ENCODE data around the gene AP3S1. TPM values are rescaled to one million over a fixed set of nuclear protein-coding genes. Genes with fewer than 3 reads are reported as not detected.
A peak's percentile ranks its signal among the peaks of the same experiment; 100 is the strongest.

The AP3S1 gene
- total RNA-seq, 2 experiments from 2014 or later, result 82.6 to 83.3 TPM

GRCh38 chr5:115944501-115944900 is 102.8 kb downstream of the AP3S1 start:
- no peaks in the 10 kb centered on the region for H3K27me3 Mint-ChIP-seq
- no peak for DNase-seq
- peaks cover 4% of the 10 kb centered on the region for H3K9me3 Mint-ChIP-seq
- no peak overlapping the region for H3K4me3 Mint-ChIP-seq
- POLR2A ChIA-PET, result no interaction called here
- H3K36me3 Mint-ChIP-seq, result no peaks in the 10 kb centered on the region
- no peak for ATAC-seq (ENCODE audit: low read depth)
- no peaks in the 10 kb centered on the region for H3K4me1 Mint-ChIP-seq
- H3K27ac Mint-ChIP-seq, result no peak overlapping the region

- no peak for DNase-seq
- no peaks in the 10 kb centered on the region for H3K4me1 Mint-ChIP-seq
- no peak overlapping the region for H3K4me3 Mint-ChIP-seq
- H3K27me3 Mint-ChIP-seq, result peaks cover 2% of the 10 kb centered on the region
- peaks cover 4% of the 10 kb centered on the region for H3K9me3 Mint-ChIP-seq
- no peak for ATAC-seq (ENCODE audit: low read depth)
- no peak overlapping the region for H3K27ac Mint-ChIP-seq
- POLR2A ChIA-PET, result no interaction called here
- H3K36me3 Mint-ChIP-seq, result no peaks in the 10 kb centered on the region
These were observed 104.9 kb downstream of the AP3S1 start for GRCh38 chr5:115946655-115947054.

- POLR2A ChIA-PET, result no interaction called here
These were observed 105.5 kb downstream of the AP3S1 start for GRCh38 chr5:115947260-115947659.

GRCh38 chr5:115948091-115948534 is 106.4 kb downstream of the AP3S1 start:
- H3K27ac Mint-ChIP-seq, result no peak overlapping the region
- H3K4me3 Mint-ChIP-seq, result no peak overlapping the region
- peaks cover 2% of the 10 kb centered on the region for H3K9me3 Mint-ChIP-seq
- peaks cover 6% of the 10 kb centered on the region for H3K27me3 Mint-ChIP-seq
- no peaks in the 10 kb centered on the region for H3K4me1 Mint-ChIP-seq
- ATAC-seq (ENCODE audit: low read depth), result no peak
- POLR2A ChIA-PET, result no interaction called here
- no peak for DNase-seq
- no peaks in the 10 kb centered on the region for H3K36me3 Mint-ChIP-seq

More at GRCh38 chr5:115947260-115947659, 105.5 kb downstream of the AP3S1 start:
- no peak overlapping the region for H3K27ac Mint-ChIP-seq
- peaks cover 6% of the 10 kb centered on the region for H3K27me3 Mint-ChIP-seq
- no peaks in the 10 kb centered on the region for H3K4me1 Mint-ChIP-seq
- peaks cover 3% of the 10 kb centered on the region for H3K9me3 Mint-ChIP-seq
- no peaks in the 10 kb centered on the region for H3K36me3 Mint-ChIP-seq
- ATAC-seq (ENCODE audit: low read depth), result no peak
- H3K4me3 Mint-ChIP-seq, result no peak overlapping the region
- DNase-seq, result no peak

- ATAC-seq (ENCODE audit: low read depth), result no peak
- no peaks in the 10 kb centered on the region for H3K4me1 Mint-ChIP-seq
- no peak overlapping the region for H3K4me3 Mint-ChIP-seq
- no peak for DNase-seq
- H3K9me3 Mint-ChIP-seq, result no peaks in the 10 kb centered on the region
- peaks cover 11% of the 10 kb centered on the region for H3K27me3 Mint-ChIP-seq
- H3K36me3 Mint-ChIP-seq, result no peaks in the 10 kb centered on the region
- H3K27ac Mint-ChIP-seq, result no peak overlapping the region
- POLR2A ChIA-PET, result no interaction called here
These were observed 107.4 kb downstream of the AP3S1 start for GRCh38 chr5:115949096-115949495.

- Mint-ChIP-seq H3K27me3 (peaks cover 11% of the 10 kb centered on the region), H3K4me3 (no peak overlapping the region)
- POLR2A ChIA-PET, result no interaction called here
These were observed 110.9 kb downstream of the AP3S1 start for GRCh38 chr5:115952588-115952987.

GRCh38 chr5:115954144-115954543 is 112.4 kb downstream of the AP3S1 start:
- H3K27ac Mint-ChIP-seq, result no peak overlapping the region
- ATAC-seq (ENCODE audit: low read depth) (no peak), DNase-seq (no peak)
- H3K27me3 Mint-ChIP-seq, result peaks cover 11% of the 10 kb centered on the region
- no peaks in the 10 kb centered on the region for H3K9me3 Mint-ChIP-seq
- H3K36me3 Mint-ChIP-seq, result no peaks in the 10 kb centered on the region
- no peaks in the 10 kb centered on the region for H3K4me1 Mint-ChIP-seq
- POLR2A ChIA-PET, result no interaction called here
- no peak overlapping the region for H3K4me3 Mint-ChIP-seq

More at GRCh38 chr5:115952588-115952987, 110.9 kb downstream of the AP3S1 start:
- ATAC-seq (ENCODE audit: low read depth) (no peak), DNase-seq (no peak)
- no peak overlapping the region for H3K27ac Mint-ChIP-seq
- H3K9me3 Mint-ChIP-seq, result no peaks in the 10 kb centered on the region
- no peaks in the 10 kb centered on the region for H3K36me3 Mint-ChIP-seq
- no peaks in the 10 kb centered on the region for H3K4me1 Mint-ChIP-seq

- H3K9me3 Mint-ChIP-seq, result no peaks in the 10 kb centered on the region
- no peak overlapping the region for H3K27ac Mint-ChIP-seq
- peaks cover 5% of the 10 kb centered on the region for H3K4me1 Mint-ChIP-seq
- DNase-seq (no peak), ATAC-seq (ENCODE audit: low read depth) (no peak)
- POLR2A ChIA-PET, result no interaction called here
- H3K36me3 Mint-ChIP-seq, result no peaks in the 10 kb centered on the region
- no peak overlapping the region for H3K4me3 Mint-ChIP-seq
- peaks cover 29% of the 10 kb centered on the region for H3K27me3 Mint-ChIP-seq
These were observed 115.2 kb downstream of the AP3S1 start for GRCh38 chr5:115956957-115957356.

- POLR2A ChIA-PET, result no interaction called here
These were observed 119.9 kb downstream of the AP3S1 start for GRCh38 chr5:115961381-115962238.

GRCh38 chr5:115962239-115962564 is 120.5 kb downstream of the AP3S1 start, which contains the start of gene LVRN:
TSS of gene LVRN (plus strand) at chr5:115962475. CDS start at chr5:115962618, 143 bp downstream.
- H3K4me3 Mint-ChIP-seq, result peak within 1 kb of the TSS; percentile 20
- peaks cover 7% of the 10 kb centered on the region for H3K4me1 Mint-ChIP-seq
- no peak within 1 kb of the TSS for H3K27ac Mint-ChIP-seq
- no peaks in the 10 kb centered on the region for H3K36me3 Mint-ChIP-seq
- ATAC-seq (ENCODE audit: low read depth), result no peak
- DNase-seq, result peak; percentile 26
- POLR2A ChIA-PET, result no interaction called here
- peaks cover 68% of the 10 kb centered on the region for H3K27me3 Mint-ChIP-seq
- no peaks in the 10 kb centered on the region for H3K9me3 Mint-ChIP-seq

More at GRCh38 chr5:115961381-115962238, 119.9 kb downstream of the AP3S1 start:
- peaks cover 63% of the 10 kb centered on the region for H3K27me3 Mint-ChIP-seq
- no peak overlapping the region for H3K27ac Mint-ChIP-seq
- H3K4me1 Mint-ChIP-seq, result peaks cover 7% of the 10 kb centered on the region
- H3K4me3 Mint-ChIP-seq, result peak overlapping the region; percentile 20
- no peaks in the 10 kb centered on the region for H3K9me3 Mint-ChIP-seq
- H3K36me3 Mint-ChIP-seq, result no peaks in the 10 kb centered on the region
- DNase-seq, result no peak
- no peak for ATAC-seq (ENCODE audit: low read depth)

- H3K4me1 Mint-ChIP-seq, result peaks cover 7% of the 10 kb centered on the region
- H3K27ac Mint-ChIP-seq, result no peak overlapping the region
- peak; percentile 39 for ATAC-seq (ENCODE audit: low read depth)
- no peaks in the 10 kb centered on the region for H3K36me3 Mint-ChIP-seq
- H3K9me3 Mint-ChIP-seq, result no peaks in the 10 kb centered on the region
- DNase-seq, result peak; percentile 37
- POLR2A ChIA-PET, result no interaction called here
- no peak overlapping the region for H3K4me3 Mint-ChIP-seq
- H3K27me3 Mint-ChIP-seq, result peaks cover 71% of the 10 kb centered on the region
These were observed 121.0 kb downstream of the AP3S1 start for GRCh38 chr5:115962565-115963402.

- DNase-seq, result no peak
- Mint-ChIP-seq H3K4me1 (peaks cover 7% of the 10 kb centered on the region), H3K36me3 (no peaks in the 10 kb centered on the region), H3K9me3 (no peaks in the 10 kb centered on the region), H3K4me3 (no peak overlapping the region), H3K27ac (no peak overlapping the region), H3K27me3 (peaks cover 78% of the 10 kb centered on the region)
- POLR2A ChIA-PET, result no interaction called here
- ATAC-seq (ENCODE audit: low read depth), result no peak
These were observed 121.8 kb downstream of the AP3S1 start for GRCh38 chr5:115963566-115963965.
